DOHH2 (cell line): Measurements from ENCODE around the gene TNRC6A.
A peak's percentile ranks its signal among the peaks of the same experiment; 100 is the strongest.

Experiments used
- H3F3A ChIP-seq: fragments of 200-600 bp; sonication (generic), shearing (Covaris generic); 2 replicates; pipeline ENCODE4 v1.6.0; 2016; ENCODE audit warnings: antibody characterized with exemption, mild to moderate bottlenecking; ENCODE audit not compliant: control insufficient read depth, insufficient read depth
- H3K27ac ChIP-seq: fragments of 200-600 bp; sonication (generic); 2 replicates; pipeline ENCODE4 v1.5.1; 2014; ENCODE audit warnings: low read depth, mild to moderate bottlenecking, low read length, moderate library complexity
- H3K27me3 ChIP-seq: fragments of 200-600 bp; sonication (generic); 2 replicates; pipeline ENCODE4 v1.6.1; 2014; ENCODE audit warnings: mild to moderate bottlenecking, low read length, mixed read lengths; ENCODE audit not compliant: control insufficient read depth
- H3K36me3 ChIP-seq: fragments of 200-600 bp; sonication (generic); 2 replicates; pipeline ENCODE4 v1.6.1; 2014; ENCODE audit warnings: mild to moderate bottlenecking, low read length, moderate library complexity, mixed read lengths; ENCODE audit not compliant: control insufficient read depth
- H3K4me1 ChIP-seq: fragments of 200-600 bp; sonication (generic); 2 replicates; pipeline ENCODE4 v1.6.1; 2014; ENCODE audit warnings: mild to moderate bottlenecking, low read length, mixed read lengths; ENCODE audit not compliant: control insufficient read depth
- H3K4me2 ChIP-seq: fragments of 200-600 bp; sonication (generic); 2 replicates; pipeline ENCODE4 v1.6.0; 2014; ENCODE audit warnings: mild to moderate bottlenecking, low read length, moderate library complexity
- H3K4me3 ChIP-seq: fragments of 200-600 bp; sonication (generic); 2 replicates; pipeline ENCODE4 v1.5.1; 2014; ENCODE audit warnings: mild to moderate bottlenecking, low read length, mixed read lengths
- H3K79me2 ChIP-seq: fragments of 200-600 bp; sonication (generic); 2 replicates; pipeline ENCODE4 v1.6.1; 2014; ENCODE audit warnings: mild to moderate bottlenecking, low read length, mixed read lengths; ENCODE audit not compliant: control insufficient read depth
- H3K9me2 ChIP-seq: fragments of 200-600 bp; sonication (generic); replicated peaks from 2 replicates; pipeline ENCODE4 v1.6.1; 2014; ENCODE audit warnings: mild to moderate bottlenecking, low read length, mixed read lengths; ENCODE audit not compliant: control insufficient read depth
- H3K9me3 ChIP-seq: fragments of 200-600 bp; sonication (generic); 2 replicates; pipeline ENCODE4 v1.6.1; 2014; ENCODE audit warnings: antibody characterized with exemption, low read length, mixed read lengths; ENCODE audit not compliant: control insufficient read depth, insufficient read depth
- H4K20me1 ChIP-seq: fragments of 200-600 bp; sonication (generic); 2 replicates; pipeline ENCODE4 v1.6.0; 2014; ENCODE audit warnings: low read depth, mild to moderate bottlenecking, antibody characterized with exemption, low read length, moderate library complexity; ENCODE audit not compliant: control insufficient read depth, insufficient read depth
- CTCF ChIP-seq: fragments of 200-600 bp; sonication (generic); IDR thresholded peaks from one replicate; pipeline ENCODE4 v1.5.1; 2014; ENCODE audit warnings: antibody characterized with exemption, mild to moderate bottlenecking, low read depth, low read length; ENCODE audit not compliant: poor library complexity, severe bottlenecking
- EZH2phosphoT487 ChIP-seq: fragments of 200-600 bp; sonication (generic); IDR thresholded peaks from 2 replicates; pipeline ENCODE4 v1.6.1; 2017; ENCODE audit warnings: borderline replicate concordance, mild to moderate bottlenecking, antibody characterized with exemption, low read length, moderate library complexity, mixed read lengths

Gene TNRC6A

GRCh38 chr16:24729243-24729950 lies at the start of gene TNRC6A:
TSS of gene TNRC6A (plus strand) at chr16:24729651. CDS start at chr16:24729842, 191 bp downstream.
- H3K9me2 ChIP-seq, result no peaks in the 10 kb centered on the region
- H3K4me1 ChIP-seq, result peaks cover 26% of the 10 kb centered on the region
- H3K9me3 ChIP-seq, result no peaks in the 10 kb centered on the region
- peak within 1 kb of the TSS; percentile 76 for H3K27ac ChIP-seq
- TF ChIP-seq CTCF (no peak), EZH2phosphoT487 (no peak)
- H3K4me3 ChIP-seq, result peak within 1 kb of the TSS; percentile 77
- H4K20me1 ChIP-seq, result peaks cover 10% of the 10 kb centered on the region; the same call in 1 of the 2 replicates
- 0 out of 2 replicates have a peak, but pooled peaks cover 4% of the 10 kb centered on the region for H3F3A ChIP-seq
- no peaks in the 10 kb centered on the region for H3K27me3 ChIP-seq
- peaks cover 36% of the 10 kb centered on the region for H3K36me3 ChIP-seq
- peaks cover 57% of the 10 kb centered on the region for H3K79me2 ChIP-seq
- H3K4me2 ChIP-seq, result peak within 1 kb of the TSS; percentile 84

- Histone ChIP-seq H3K79me2 (no peaks in the 10 kb centered on the region), H3K9me2 (no peaks in the 10 kb centered on the region), H4K20me1 (no peaks in the 10 kb centered on the region), H3K36me3 (no peaks in the 10 kb centered on the region), H3K9me3 (no peaks in the 10 kb centered on the region), H3F3A (no peaks in the 10 kb centered on the region), H3K27ac (no peak overlapping the region), H3K4me3 (no peak overlapping the region), H3K4me2 (no peak overlapping the region), H3K4me1 (peaks cover 9% of the 10 kb centered on the region), H3K27me3 (no peaks in the 10 kb centered on the region)
- TF ChIP-seq EZH2phosphoT487 (no peak), CTCF (no peak)
These were observed 47.7 kb upstream of the TNRC6A start for GRCh38 chr16:24681793-24682192.

- H3K27me3 ChIP-seq, result no peaks in the 10 kb centered on the region
- no peak overlapping the region for H3K4me3 ChIP-seq
- TF ChIP-seq CTCF (no peak), EZH2phosphoT487 (no peak)
- H3K79me2 ChIP-seq, result no peaks in the 10 kb centered on the region
- no peak overlapping the region for H3K4me2 ChIP-seq
- no peaks in the 10 kb centered on the region for H3K9me3 ChIP-seq
- H4K20me1 ChIP-seq, result no peaks in the 10 kb centered on the region
- no peaks in the 10 kb centered on the region for H3K9me2 ChIP-seq
- no peaks in the 10 kb centered on the region for H3F3A ChIP-seq
- H3K36me3 ChIP-seq, result no peaks in the 10 kb centered on the region
- H3K4me1 ChIP-seq, result peaks cover 16% of the 10 kb centered on the region
- no peak overlapping the region for H3K27ac ChIP-seq
These were observed 46.2 kb upstream of the TNRC6A start for GRCh38 chr16:24683250-24683649.
